HG02642 (cell line): ENCODE measurements around the gene TRIM47.

Experiments
- ATAC-seq: cut with Tn5 transposase; IDR thresholded peaks from one replicate; pipeline ENCODE4 v1.9.1; 2021; ENCODE audit warnings: mild to moderate bottlenecking; ENCODE audit not compliant: unreplicated experiment, poor library complexity

Gene TRIM47, protein sequence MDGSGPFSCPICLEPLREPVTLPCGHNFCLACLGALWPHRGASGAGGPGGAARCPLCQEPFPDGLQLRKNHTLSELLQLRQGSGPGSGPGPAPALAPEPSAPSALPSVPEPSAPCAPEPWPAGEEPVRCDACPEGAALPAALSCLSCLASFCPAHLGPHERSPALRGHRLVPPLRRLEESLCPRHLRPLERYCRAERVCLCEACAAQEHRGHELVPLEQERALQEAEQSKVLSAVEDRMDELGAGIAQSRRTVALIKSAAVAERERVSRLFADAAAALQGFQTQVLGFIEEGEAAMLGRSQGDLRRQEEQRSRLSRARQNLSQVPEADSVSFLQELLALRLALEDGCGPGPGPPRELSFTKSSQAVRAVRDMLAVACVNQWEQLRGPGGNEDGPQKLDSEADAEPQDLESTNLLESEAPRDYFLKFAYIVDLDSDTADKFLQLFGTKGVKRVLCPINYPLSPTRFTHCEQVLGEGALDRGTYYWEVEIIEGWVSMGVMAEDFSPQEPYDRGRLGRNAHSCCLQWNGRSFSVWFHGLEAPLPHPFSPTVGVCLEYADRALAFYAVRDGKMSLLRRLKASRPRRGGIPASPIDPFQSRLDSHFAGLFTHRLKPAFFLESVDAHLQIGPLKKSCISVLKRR

DNA sequence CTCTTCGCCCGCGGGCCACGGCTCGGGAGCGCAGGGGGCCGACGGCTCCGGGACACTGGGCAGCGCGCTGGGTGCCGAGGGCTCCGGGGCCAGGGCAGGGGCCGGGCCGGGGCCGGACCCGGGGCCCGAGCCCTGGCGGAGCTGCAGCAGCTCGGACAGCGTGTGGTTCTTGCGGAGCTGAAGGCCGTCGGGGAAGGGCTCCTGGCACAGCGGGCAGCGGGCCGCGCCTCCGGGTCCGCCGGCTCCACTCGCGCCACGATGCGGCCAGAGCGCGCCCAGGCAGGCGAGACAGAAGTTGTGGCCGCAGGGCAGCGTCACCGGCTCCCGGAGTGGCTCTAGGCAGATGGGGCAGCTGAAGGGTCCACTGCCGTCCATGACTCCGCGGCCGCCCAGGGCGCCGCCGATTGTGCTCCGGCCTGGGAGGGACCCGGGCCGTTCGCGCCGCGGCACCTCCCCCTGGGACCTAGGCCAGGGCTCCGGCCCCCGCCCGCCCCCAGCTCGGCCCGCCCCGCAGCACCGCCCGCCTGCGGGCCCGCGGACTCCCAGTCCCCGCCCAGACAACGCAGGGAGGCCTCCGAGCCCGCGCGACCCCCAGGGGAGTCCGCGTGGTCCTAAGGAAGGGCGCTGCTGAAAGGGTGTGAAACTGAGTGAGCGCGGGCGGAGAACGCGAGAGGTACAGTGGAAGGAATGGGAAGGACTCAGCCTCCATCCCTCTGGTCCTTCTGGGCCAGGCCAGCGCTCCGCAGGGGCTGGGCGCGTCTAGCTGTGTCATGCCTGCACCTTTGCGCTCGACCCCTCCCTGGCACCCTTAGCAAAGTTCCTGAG is at the start of gene TRIM47:
Gene TRIM47, minus strand, starts transcription at position 408 of the 825 bp plus-strand sequence. Its CDS starts 33 bp downstream, at position 375.
- peak; percentile 17 for ATAC-seq

DNA sequence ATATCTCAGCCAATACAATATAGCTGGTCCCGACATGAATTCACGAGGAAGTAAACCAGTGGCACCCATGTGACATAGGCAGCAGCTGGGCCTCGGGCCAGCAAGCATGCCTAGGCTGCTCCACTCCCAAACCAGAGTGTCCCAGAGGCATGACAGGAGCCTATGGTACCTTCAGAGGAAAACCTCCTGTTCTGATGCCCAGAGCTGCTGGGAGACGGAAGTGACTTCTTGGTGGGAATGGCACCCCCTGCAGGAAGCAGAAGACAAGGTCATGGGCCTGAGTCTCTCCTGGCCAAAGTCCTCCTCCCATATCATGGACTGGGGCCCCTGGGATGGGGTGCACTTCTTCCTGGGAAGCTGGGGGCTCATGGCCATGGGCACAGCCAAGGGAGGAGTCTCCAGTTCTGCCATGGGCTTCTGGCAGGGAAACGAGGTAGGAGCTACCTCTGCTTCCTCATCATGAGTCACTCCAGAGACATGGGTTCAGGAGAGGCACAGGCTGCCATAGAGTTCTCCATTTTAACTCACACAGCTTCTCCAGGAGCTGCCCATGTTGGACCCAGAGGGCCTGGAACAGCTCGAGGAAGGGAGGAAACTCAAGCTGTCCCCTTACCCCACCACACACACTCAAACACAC is 49.0 kb upstream of the TRIM47 start:
- no peak for ATAC-seq

DNA sequence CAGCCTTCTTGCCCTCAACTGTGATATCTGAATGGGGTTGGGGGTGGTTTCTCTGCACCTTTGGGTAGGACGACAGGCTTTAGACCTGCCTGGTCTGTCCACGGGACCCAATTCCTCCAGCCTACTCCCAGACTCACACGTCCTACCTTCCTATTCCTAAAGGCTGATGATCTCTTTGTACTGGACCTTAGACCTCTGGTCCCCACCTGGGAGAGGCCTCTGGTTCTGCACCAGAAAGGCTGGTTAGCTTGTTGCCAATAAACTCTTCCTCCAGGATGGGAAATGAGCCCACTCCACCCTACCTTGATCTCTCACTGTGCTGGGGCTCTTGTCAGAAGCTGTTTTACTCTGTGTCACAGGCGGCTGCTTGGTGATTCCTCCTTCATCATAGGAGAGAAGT is 48.1 kb upstream of the TRIM47 start:
- no peak for ATAC-seq

DNA sequence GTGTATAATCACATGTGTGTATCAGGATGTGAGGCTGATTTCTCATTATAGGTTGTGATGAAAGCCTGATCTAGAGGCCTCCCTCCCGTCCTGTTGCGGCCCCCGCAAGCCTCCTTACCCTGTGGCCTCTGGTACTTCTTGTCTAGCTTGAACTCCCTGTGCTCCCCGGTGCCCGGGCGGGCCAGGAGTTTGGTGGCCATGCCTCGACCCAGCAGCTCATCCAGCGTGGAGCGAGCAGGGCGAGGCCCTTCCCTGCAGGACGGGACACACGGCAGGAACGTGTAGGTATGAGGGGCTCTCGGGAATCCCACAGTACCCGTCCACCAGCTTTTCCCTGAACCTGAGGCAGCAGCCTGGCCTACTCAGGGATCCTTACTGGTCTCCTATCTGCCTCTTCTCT is 47.5 kb upstream of the TRIM47 start:
- ATAC-seq: no peak

DNA sequence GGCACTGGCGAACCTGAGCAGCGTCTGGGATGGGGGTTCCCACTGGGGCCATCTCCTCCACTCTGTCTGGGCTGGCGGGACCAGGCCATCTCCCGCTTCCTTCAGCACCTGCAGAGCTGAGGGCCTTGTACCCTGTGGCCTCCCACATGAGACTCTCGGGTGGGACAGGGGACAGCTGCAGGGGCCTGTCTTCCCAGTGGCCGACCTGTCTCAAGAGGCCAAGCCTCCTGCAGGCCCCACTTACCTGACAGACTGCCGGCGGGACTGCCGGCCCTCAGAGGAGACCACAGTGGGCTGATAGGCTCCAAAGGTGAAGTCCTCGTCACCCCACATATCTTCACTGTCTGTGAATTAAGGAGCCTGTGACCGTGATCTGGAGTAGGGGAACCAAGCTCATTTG is 46.7 kb upstream of the TRIM47 start:
- ATAC-seq: no peak

DNA sequence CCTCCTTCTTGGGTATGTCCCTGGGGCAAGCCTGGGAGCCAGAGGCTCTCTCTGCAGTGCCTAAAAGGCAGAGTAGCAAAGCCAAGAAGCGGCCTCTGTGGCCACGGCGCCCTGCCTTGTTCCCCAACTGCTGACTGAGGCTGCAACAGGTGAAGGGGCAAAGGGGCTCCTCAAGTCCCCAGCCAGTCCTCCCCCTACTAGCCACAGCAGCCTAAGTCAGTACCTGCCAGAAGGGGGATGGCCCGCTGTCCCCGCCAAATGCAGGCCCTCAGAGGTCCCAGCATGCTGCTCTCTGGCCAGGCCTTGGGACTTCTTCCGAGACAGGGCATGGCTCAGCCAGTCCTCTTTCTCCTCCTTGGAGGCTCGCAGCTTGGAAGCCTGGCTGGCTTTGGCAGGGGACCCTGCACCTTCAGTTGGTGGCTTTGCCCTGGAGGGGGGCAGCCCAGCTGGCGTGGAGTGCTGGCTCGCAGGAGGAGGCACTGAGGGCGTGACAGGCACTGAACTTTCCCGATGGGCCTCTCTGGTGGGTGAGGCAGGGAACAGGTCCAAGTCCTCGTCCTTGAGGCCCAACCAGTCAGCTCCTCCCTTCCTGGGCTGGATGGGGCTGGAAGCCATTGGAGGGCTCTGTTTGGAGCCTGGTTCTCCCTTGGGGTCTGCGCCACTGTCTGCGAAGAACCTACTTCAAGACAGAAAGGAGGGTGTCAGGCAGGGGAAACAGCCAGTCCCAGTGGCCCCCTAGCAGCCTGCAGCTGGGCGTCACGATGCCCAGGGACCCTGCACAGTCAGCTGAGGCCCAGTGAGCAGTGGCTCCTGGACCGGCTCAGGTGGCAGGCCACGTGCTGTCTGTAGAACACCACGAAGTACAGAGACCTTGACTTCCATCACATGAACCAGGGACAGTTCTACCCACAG is 44.8 kb upstream of the TRIM47 start:
- ATAC-seq: no peak

DNA sequence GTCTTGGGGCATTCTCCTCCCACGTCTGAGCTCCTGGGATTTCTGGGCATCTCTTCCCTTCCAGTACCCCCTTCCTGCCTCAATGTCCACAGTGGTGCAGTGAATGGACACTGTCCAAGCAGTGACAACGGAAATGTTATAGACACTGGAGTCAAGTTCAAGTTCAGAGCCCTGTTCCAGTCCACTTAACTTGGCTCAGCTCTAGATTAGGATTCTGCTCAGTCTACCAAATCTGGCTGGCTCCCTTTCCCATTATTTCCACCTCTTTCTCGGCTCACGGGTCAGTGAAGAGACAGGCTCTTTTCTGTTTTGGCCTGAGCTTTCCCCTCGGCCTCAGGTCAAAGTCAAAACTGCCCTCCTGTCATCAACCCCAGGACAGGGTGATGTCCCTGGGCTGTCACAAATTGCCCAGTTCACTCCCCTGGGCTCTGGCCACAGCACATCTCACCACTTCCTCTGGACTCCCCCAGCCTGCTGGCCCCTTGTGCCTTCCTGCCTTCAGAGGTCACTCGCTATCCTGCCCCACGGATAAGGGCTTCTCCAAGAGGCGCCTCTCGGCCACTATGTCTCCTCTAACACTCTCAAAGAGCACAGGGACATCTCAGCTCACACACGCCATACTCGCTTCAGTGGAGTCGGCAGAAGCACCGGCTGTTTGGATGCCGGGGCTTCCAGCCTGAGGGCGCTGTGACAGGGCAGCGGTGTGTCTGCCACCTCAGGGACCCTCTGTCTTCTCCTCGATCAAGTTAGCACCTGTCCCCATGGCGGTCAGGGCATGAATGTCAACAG is 44.0 kb upstream of the TRIM47 start:
- ATAC-seq: no peak

DNA sequence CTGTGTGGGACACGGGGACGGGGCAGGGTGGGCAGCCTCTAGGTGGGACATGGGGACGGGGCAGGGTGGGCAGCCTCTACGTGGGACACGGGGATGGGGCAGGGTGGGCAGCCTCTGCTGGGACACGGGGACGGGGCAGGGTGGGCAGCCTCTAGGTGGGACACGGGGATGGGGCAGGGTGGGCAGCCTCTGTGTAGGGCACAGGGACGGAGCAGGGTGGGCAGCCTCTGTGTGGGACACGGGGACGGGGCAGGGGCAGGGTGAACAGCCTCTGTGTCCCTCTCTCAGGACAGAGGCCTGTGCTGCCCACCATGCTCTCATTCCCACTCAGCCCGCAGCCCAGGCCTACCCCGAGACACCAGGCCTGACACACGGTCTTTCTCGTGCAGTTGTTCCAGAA is 43.2 kb upstream of the TRIM47 start:
- no peak for ATAC-seq

DNA sequence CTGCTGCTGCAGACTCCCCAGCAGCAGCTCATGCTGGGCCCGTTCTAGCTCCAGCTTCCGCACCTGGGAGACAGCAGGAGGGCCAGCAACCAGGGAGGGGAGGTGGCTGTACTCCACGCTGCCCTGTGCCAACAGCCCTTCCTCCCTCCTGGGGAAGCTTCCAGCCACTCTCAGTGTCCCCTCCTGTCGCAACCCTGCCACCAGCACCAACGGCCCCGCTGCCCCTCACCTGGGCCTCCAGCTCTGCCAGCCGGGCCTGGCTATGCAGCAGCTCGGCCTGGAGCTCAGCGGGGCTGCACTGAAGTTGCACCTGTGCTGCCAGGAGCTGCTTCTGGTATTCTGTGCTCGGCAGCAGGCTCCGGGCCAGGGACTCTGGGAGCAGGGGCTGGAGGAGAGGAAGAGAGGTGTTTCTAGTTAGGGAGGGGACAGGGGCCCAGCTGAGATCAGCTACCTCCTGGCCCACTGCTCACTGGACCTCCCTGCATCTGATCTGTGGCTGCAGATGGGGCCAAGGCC is 41.7 kb upstream of the TRIM47 start:
- ATAC-seq: no peak

DNA sequence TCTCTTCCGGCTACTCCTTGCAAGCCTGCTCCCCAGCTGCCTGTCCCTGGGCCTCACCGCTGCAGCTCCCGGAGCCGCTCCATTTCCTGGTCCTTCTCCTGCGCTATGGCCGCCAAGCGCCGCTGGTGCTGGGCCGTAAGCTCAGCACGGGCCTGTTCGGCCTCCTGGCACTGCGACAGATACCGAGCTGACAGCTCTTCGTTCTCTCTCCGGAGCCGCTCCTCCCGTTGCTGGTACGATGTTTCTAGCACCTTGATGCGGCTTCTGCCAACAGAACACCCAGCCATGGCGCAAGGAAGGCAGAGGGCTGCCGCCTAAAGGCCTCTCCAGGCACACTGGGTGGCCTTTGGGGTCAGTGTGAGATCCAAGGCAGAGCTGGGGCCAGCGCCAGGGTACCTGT is 41.2 kb upstream of the TRIM47 start:
- ATAC-seq: no peak

DNA sequence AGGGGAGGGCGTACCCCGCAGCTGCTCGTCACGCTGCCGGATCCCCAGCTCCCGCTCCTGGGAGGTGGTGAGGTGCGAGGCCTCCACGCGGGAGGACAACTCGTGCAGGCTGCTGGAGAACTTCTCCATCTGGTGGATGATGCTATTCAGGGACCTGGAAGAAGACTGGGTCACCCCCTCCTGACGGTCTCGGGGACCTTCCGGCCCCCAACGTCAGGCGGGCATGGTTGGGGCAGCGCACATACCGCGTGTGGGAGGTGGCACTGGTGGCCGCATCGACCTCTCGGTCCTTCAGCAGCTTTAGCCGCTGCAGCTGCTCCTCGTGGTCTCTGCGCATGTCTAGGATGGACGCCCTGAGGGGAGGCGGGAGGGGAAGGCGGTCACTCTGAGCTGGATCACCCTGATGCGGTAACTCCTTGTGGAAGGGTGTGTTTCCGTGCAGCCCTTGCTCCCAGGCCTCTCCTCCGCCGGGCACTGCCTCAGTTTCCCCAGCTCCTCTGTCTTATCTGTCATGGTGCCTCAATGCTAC is 39.6 kb upstream of the TRIM47 start:
- no peak for ATAC-seq

DNA sequence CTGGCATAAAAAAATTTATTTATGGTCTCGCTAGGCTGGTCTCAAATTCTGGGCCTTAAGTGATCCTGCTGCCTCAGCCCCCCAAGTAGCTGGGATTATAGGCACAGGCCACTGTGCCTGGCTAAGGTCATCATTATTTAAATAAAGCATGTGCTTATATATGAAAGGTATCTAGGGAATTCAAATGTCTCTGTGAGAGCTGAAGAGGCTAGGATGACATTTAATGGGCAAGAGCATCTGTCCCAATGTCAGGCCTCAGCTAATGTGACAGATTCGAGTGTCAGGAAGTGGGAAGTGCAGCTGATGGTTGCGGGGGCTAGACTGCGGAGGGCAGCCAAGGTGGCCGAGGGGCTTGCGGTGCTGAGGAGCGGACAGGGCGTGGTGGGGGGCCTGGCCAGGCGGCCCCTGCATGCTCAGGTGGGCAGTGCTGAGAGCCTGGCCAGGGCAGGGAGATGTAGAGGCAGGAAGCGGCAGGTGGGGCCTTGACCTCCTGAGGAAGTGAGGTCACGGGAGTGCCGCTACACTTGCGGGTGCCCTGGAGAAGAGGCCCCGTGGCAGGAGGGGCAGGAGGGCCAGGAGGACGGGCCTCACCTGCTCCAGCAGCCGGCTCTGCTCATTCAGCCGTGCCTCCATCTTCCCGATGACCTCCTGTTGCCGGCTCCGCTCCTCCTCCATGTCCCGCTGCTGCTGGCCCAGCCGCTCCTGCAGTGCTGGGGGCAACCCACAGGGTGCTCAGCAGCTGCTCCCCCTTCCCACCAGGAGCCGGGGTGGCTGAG is 38.9 kb upstream of the TRIM47 start:
- ATAC-seq: no peak

DNA sequence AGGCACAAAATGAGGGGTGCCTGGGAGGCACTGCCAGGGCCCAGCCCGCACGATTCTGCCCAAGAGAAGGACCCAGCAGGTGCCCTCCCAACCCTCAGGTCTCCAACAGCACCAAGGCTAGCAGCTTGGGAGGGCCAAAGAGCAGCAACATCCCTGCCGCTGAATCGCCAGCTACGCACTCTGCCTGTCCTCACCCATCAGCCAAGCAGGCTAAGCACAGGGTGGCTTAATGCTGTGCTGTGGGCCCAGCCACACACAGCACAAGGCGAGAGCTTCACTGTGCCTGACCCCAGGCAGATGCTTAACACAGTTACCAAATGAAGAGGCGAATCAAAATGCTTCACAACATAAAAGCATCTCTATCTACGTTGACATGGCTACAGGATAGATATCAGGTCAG is 36.9 kb upstream of the TRIM47 start:
- ATAC-seq: no peak

DNA sequence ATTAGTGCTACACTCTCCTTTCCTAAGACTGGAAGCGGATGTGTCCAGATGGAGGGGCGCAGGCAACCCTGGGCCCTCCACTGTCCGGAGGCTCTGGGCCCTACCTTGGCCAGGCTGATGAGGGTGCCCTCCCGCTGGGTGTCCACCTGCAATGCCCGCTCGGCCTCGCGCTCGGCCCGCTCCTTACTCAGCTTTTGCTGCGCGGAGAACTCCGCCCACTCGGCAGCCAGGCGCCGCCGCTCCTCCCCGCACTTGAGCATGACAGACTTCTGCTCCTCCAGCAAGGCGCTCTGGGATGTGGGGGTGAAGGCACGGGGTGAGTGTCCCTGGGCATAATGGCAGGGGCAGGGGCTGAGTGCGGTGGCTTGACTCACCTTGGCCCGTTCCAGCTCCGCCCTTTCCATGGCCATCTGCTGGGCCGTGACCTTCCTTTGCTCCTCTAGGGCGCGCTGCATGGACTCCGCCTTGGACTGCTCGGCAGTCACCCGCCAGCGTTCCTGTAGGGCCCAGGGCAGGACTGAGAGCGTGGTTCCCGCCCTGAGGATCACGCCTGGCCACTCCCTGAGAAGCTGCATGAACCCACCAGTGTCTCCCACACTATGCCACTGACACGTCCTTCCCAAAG is 36.4 kb upstream of the TRIM47 start:
- no peak for ATAC-seq

DNA sequence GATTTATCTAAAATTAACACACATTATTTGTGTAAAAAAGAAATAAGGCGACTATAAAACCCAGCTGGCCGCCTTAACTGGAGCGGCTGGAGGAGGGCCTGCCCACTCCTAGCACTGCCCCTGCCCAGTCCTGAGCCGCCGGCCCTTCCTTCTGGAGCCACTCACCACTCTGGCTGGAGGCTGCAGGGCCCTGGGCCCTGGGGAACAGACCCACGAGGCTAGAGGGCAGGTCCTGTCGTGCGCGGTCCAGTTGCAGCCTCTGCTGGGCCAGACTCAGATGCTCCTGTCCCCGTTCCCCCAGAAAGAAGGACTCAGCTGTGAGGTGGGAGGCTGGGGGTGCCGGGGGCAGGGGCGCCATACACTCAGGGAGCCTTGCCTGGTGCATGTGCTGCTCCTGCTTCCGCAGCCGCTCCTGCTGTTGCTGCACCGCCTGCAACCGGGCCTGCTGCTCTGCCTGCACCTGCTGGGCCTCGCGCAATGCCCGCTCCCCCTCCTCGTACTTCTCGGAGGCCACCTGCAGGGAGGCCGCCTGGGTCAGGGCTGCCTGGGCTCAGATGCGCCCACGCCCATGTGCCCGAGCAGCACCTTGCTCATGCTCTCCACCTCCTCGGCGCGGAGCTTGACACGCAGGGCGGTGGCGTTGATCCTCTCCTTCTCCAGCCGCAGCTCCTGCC is 35.3 kb upstream of the TRIM47 start:
- no peak for ATAC-seq

DNA sequence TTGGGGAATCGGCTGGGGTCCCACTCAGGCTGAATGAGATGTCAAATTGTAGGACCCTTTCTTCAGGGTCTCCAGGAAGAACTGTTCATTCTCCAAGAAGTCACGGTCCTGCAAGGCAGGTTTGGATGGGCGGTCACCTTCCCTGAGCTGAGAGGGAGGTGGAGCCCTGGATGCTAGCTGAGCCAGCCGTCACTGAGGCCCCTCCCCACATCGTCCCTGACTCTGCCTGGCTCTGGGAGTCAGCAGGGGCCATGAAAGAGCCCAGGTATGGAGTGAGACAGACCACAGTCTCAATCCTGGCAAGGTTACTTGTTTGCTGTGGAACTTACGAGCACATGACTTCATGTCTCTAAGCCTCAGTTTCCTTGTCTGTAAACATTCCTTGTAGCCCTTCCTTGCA is 32.3 kb upstream of the TRIM47 start:
- no peak for ATAC-seq

DNA sequence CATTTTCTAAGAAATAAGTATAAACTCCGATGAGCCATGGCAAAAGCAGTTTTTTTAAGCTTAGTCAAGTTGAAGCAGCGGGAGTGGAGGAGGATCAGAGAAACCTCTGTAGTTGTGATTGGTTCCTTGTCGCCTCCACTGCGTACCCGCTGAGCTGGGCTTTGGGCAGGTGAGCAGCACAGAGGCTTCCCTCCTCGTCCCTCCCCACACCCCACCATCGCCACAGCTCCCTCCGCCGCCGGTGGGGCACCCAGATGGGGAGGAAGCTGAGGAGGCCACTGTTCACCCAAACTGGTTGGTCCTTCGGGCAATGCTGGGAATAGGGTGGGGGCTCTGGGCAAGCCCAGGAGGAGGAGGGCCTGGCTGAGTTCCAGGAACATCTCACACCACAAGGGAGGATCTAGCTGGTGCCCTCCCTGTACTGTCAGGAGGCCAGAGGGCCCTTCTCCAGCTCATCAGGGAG is 31.5 kb upstream of the TRIM47 start:
- ATAC-seq: no peak
